H1 (cell line): ENCODE data around the gene STAT3. TPM values are rescaled to one million over a fixed set of nuclear protein-coding genes. Genes with fewer than 3 reads are reported as not detected.

ENCODE experiments used
- ASH2L ChIP-seq: fragments of 200-600, 300-600 bp; sonication (generic); IDR thresholded peaks from one replicate; pipeline ENCODE4 v1.7.1; 2017; ENCODE audit warnings: low read length
- BRCA1 ChIP-seq: IDR thresholded peaks from 2 replicates; pipeline ENCODE4 v1.6.1; 2012; ENCODE audit warnings: low read depth, low read length, improper control_type of control experiment
- EP300 ChIP-seq, 2 experiments: IDR thresholded peaks; 1 replicate in 1 of 2; 2 replicates in 1 of 2; pipeline ENCODE4 v1.6.1; 2011 to 2012; ENCODE audit warnings: low read depth in 2 of 2, low read length in 2 of 2, mild to moderate bottlenecking in 2 of 2, borderline replicate concordance in 1 of 2, inconsistent platforms in 1 of 2, moderate library complexity in 1 of 2
- JUND ChIP-seq: IDR thresholded peaks from 2 replicates; pipeline ENCODE4 v1.6.1; 2011; ENCODE audit warnings: mild to moderate bottlenecking, improper control_type of control experiment, low read length
- KDM4A ChIP-seq: IDR thresholded peaks from one replicate; pipeline ENCODE4 v1.7.1; 2012; ENCODE audit warnings: low read depth, mild to moderate bottlenecking, moderate library complexity, low read length, inconsistent platforms; ENCODE audit not compliant: severe bottlenecking
- RNF2 ChIP-seq: fragments of 200-900, 300-1000 bp; sonication (generic); IDR thresholded peaks from 2 replicates; pipeline ENCODE4 v1.7.1; 2016; ENCODE audit warnings: borderline replicate concordance, low read depth, mild to moderate bottlenecking, antibody characterized with exemption, low read length; ENCODE audit not compliant: poor library complexity, severe bottlenecking; ENCODE audit errors: missing control alignments
- SAP30 ChIP-seq: fragments of 300-600 bp; sonication (generic); IDR thresholded peaks from 2 replicates; pipeline ENCODE4 v1.7.1; 2012; ENCODE audit warnings: low read length, moderate library complexity, mild to moderate bottlenecking, inconsistent platforms; ENCODE audit not compliant: insufficient read depth, insufficient replicate concordance
- SUZ12 ChIP-seq: fragments of 200-600 bp; sonication (generic); IDR thresholded peaks from 2 replicates; pipeline ENCODE4 v1.6.1; 2012; ENCODE audit warnings: mild to moderate bottlenecking, inconsistent platforms, low read length, moderate library complexity, mixed read lengths
- polyA plus RNA-seq, 7 experiments: library from polyadenylated mRNA; depleted of rRNA in 3 of 7; stranded (reverse) in 5 of 7; unstranded in 2 of 7; fragments of >200 nt in 5 of 7; fragments of 200-250 nt in 2 of 7; gene quantifications; 1 replicate in 5 of 7; 2 replicates in 1 of 7; 4 replicates in 1 of 7; pipeline versions ENCODE4 v1.2.1 to v1.2.3, GENCODE V29; 2011 to 2013; ENCODE audit warnings: missing spikeins in 2 of 7, mixed read lengths in 2 of 7
- total RNA-seq: library from RNA; stranded (reverse); fragmentation: NEBNext Ultra II Directional; extraction: Animal tissue kit (Norgen Biotek cat#: 25700); gene quantifications from 2 replicates; pipeline ENCODE4 v1.2.1, GENCODE V29; 2021

Gene STAT3
- total and polyA plus RNA-seq, 2 of the 8 experiments (the other 6 are each of a cell fraction or from before 2014, with no cell fraction given) = 38.4 to 94.1 TPM

- no peak for TF ChIP-seq BRCA1
- TF ChIP-seq KDM4A = no peak
- TF ChIP-seq JUND = no peak
- TF ChIP-seq ASH2L = no peak
- TF ChIP-seq EP300 (IDR thresholded peaks at IDR 0.05; ENCODE audit: borderline replicate concordance in 1 of 2, low read depth in 2 of 2, low read length in 2 of 2) = no peak
- no peak for TF ChIP-seq SAP30
- no peak for TF ChIP-seq SUZ12
- TF ChIP-seq RNF2 = no peak
These were observed 36.9 kb upstream of the STAT3 start (continued) for GRCh38 chr17:42424991-42425610.
